ENCODE measurements around the gene MMP27. TPM values are rescaled to one million over a fixed set of nuclear protein-coding genes. Genes with fewer than 3 reads are reported as not detected.
"Not testable (repeated sequence)": the region's sequence is repeated elsewhere in the genome, so short reads cannot be mapped to it uniquely, and the experiment has no call there.

MMP27 gene
- not detected for total RNA-seq (ENCODE audit: unreplicated experiment)
- long read RNA-seq: 0 reads

- Mint-ChIP-seq H3K27ac (ENCODE audit: unreplicated experiment) (no peak within 1 kb of the TSS), H3K36me3 (ENCODE audit: unreplicated experiment) (no peaks in the 10 kb centered on the region), H3K4me3 (ENCODE audit: unreplicated experiment) (no peak within 1 kb of the TSS), H3K9me3 (ENCODE audit: unreplicated experiment) (no peaks in the 10 kb centered on the region), H3K27me3 (ENCODE audit: unreplicated experiment) (no peaks in the 10 kb centered on the region), H3K4me1 (ENCODE audit: low read depth, unreplicated experiment) (no peaks in the 10 kb centered on the region)
- no peak for DNase-seq
- TF ChIP-seq CTCF (IDR thresholded peaks at IDR 0.05; ENCODE audit: partially characterized antibody, unreplicated experiment): no peak
Observed at GRCh38 chr11:102705626-102706025, at the start of gene MMP27. TSS of gene MMP27 (minus strand) at chr11:102705769. CDS start at chr11:102705714, 55 bp downstream.

GRCh38 chr11:102753267-102753666, 47.7 kb upstream of the MMP27 start:
- H3K9me3 Mint-ChIP-seq (ENCODE audit: unreplicated experiment): peaks cover 3% of the 10 kb centered on the region
- no peak overlapping the region for H3K4me3 Mint-ChIP-seq (ENCODE audit: unreplicated experiment)
- no peak for DNase-seq
- H3K27ac Mint-ChIP-seq (ENCODE audit: unreplicated experiment): no peak overlapping the region
- no peaks in the 10 kb centered on the region for H3K27me3 Mint-ChIP-seq (ENCODE audit: unreplicated experiment)
- peaks cover 5% of the 10 kb centered on the region for H3K36me3 Mint-ChIP-seq (ENCODE audit: unreplicated experiment)
- H3K4me1 Mint-ChIP-seq (ENCODE audit: low read depth, unreplicated experiment): no peaks in the 10 kb centered on the region
- TF ChIP-seq CTCF (IDR thresholded peaks at IDR 0.05; ENCODE audit: partially characterized antibody, unreplicated experiment): no peak

GRCh38 chr11:102751673-102752072, 46.1 kb upstream of the MMP27 start:
- no peak for DNase-seq
- no peak overlapping the region for H3K4me3 Mint-ChIP-seq (ENCODE audit: unreplicated experiment)
- no peaks in the 10 kb centered on the region for H3K27me3 Mint-ChIP-seq (ENCODE audit: unreplicated experiment)
- peaks cover 7% of the 10 kb centered on the region for H3K9me3 Mint-ChIP-seq (ENCODE audit: unreplicated experiment)
- no peak for TF ChIP-seq CTCF (IDR thresholded peaks at IDR 0.05; ENCODE audit: partially characterized antibody, unreplicated experiment)
- peaks cover 5% of the 10 kb centered on the region for H3K36me3 Mint-ChIP-seq (ENCODE audit: unreplicated experiment)
- no peaks in the 10 kb centered on the region for H3K4me1 Mint-ChIP-seq (ENCODE audit: low read depth, unreplicated experiment)
- no peak overlapping the region for H3K27ac Mint-ChIP-seq (ENCODE audit: unreplicated experiment)

GRCh38 chr11:102749101-102749722, 43.6 kb upstream of the MMP27 start:
- Mint-ChIP-seq H3K4me1 (ENCODE audit: low read depth, unreplicated experiment) (no peaks in the 10 kb centered on the region), H3K27ac (ENCODE audit: unreplicated experiment) (no peak overlapping the region), H3K4me3 (ENCODE audit: unreplicated experiment) (no peak overlapping the region), H3K36me3 (ENCODE audit: unreplicated experiment) (peaks cover 5% of the 10 kb centered on the region), H3K27me3 (ENCODE audit: unreplicated experiment) (no peaks in the 10 kb centered on the region), H3K9me3 (ENCODE audit: unreplicated experiment) (peaks cover 7% of the 10 kb centered on the region)
- no peak for DNase-seq
- no peak for TF ChIP-seq CTCF (IDR thresholded peaks at IDR 0.05; ENCODE audit: partially characterized antibody, unreplicated experiment)

- DNase-seq; H3K9me3 Mint-ChIP-seq (ENCODE audit: unreplicated experiment); H3K36me3 Mint-ChIP-seq (ENCODE audit: unreplicated experiment); H3K4me1 Mint-ChIP-seq (ENCODE audit: low read depth, unreplicated experiment); H3K27me3 Mint-ChIP-seq (ENCODE audit: unreplicated experiment): not testable (repeated sequence)
- Mint-ChIP-seq H3K4me3 (ENCODE audit: unreplicated experiment) (peak overlapping the region; percentile 73), H3K27ac (ENCODE audit: unreplicated experiment) (peak overlapping the region; percentile 82)
Observed at GRCh38 chr11:102746746-102747578, 41.4 kb upstream of the MMP27 start.
